GM21528 (cell line): ENCODE measurements around the gene SLC29A4.
"Not testable (repeated sequence)": the region's sequence is repeated elsewhere in the genome, so short reads cannot be mapped to it uniquely, and the experiment has no call there.

ENCODE experiments used
- ATAC-seq: cut with Tn5 transposase; IDR thresholded peaks from one replicate; pipeline ENCODE4 v1.9.1; 2021; ENCODE audit warnings: mild to moderate bottlenecking, moderate library complexity; ENCODE audit not compliant: unreplicated experiment, low FRiP score

The SLC29A4 gene

GRCh38 chr7:5273831-5274405 lies 8.8 kb upstream of the SLC29A4 start:
- not testable (repeated sequence) for ATAC-seq

- no peak for ATAC-seq
These were observed 8.3 kb upstream of the SLC29A4 start for GRCh38 chr7:5274441-5274840.

GRCh38 chr7:5274985-5275431 lies 7.7 kb upstream of the SLC29A4 start:
- ATAC-seq = not testable (repeated sequence)

GRCh38 chr7:5275510-5275909 lies 7.2 kb upstream of the SLC29A4 start:
- not testable (repeated sequence) for ATAC-seq

GRCh38 chr7:5276123-5276522 lies 6.6 kb upstream of the SLC29A4 start:
- not testable (repeated sequence) for ATAC-seq

GRCh38 chr7:5276611-5277010 lies 6.1 kb upstream of the SLC29A4 start:
- no peak for ATAC-seq

GRCh38 chr7:5278766-5279165 lies 4.0 kb upstream of the SLC29A4 start:
- no peak for ATAC-seq

- ATAC-seq = no peak
These were observed 3.0 kb upstream of the SLC29A4 start for GRCh38 chr7:5279734-5280133.

GRCh38 chr7:5281598-5282500 lies 894 bp upstream of the SLC29A4 start:
- ATAC-seq = not testable (repeated sequence)

- no peak for ATAC-seq
These were observed 919 bp downstream of the SLC29A4 start for GRCh38 chr7:5283421-5284303.

GRCh38 chr7:5284304-5285281 lies 1.9 kb downstream of the SLC29A4 start:
- ATAC-seq = no peak

- ATAC-seq = no peak
These were observed 4.2 kb downstream of the SLC29A4 start for GRCh38 chr7:5286933-5287332.

- ATAC-seq = not testable (repeated sequence)
These were observed 4.6 kb downstream of the SLC29A4 start for GRCh38 chr7:5287373-5287772.

- ATAC-seq = no peak
These were observed 5.1 kb downstream of the SLC29A4 start for GRCh38 chr7:5287802-5288201.

- ATAC-seq = not testable (repeated sequence)
These were observed 5.8 kb downstream of the SLC29A4 start for GRCh38 chr7:5288560-5288959.

GRCh38 chr7:5289355-5289754 lies 6.6 kb downstream of the SLC29A4 start:
- no peak for ATAC-seq

- no peak for ATAC-seq
These were observed 8.6 kb downstream of the SLC29A4 start for GRCh38 chr7:5291301-5291700.

- ATAC-seq = not testable (repeated sequence)
These were observed 9.1 kb downstream of the SLC29A4 start for GRCh38 chr7:5291711-5292335.
